ENCODE measurements around the gene SEMA3C.

SEMA3C gene

DNA sequence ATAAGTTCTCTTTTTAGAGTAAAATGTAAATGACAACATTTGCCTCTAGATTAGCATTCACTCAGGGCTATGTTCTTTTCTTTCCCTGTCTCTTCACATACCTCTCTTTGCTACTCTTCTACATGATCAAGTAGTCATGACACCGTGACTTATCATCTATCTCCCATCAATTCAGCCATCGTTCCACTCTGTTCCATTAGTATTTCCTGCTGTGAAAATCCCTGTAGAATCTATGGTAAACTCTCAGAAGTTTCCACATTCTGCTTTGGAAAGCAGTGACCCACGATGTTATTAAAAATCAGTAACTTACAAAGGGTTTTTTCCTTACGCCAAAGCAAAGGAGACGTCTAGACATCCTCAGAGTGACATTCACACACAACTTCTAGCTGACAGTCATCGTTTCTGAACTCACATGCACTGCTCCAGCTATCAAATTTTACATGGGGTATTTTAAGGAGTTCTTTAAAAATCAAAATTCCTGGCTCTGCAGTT lies 135.6 kb downstream of the SEMA3C start:
- H3K4me3 ChIP-seq (ENCODE audit: low read depth, low read length) = no peak overlapping the region
- H3K27ac ChIP-seq = no peak overlapping the region
- H3K36me3 ChIP-seq (ENCODE audit: control insufficient read depth, insufficient read depth, low read length) = no peaks in the 10 kb centered on the region
- H3K4me2 ChIP-seq (ENCODE audit: low read length) = no peak overlapping the region
- no peaks in the 10 kb centered on the region for H3K9me3 ChIP-seq (ENCODE audit: control insufficient read depth, low read length)
- no peaks in the 10 kb centered on the region for H3K79me2 ChIP-seq
- no peaks in the 10 kb centered on the region for H3K4me1 ChIP-seq
- H3K9ac ChIP-seq = no peak overlapping the region
- H3K27me3 ChIP-seq (ENCODE audit: control insufficient read depth, insufficient read depth, low read length) = no peaks in the 10 kb centered on the region
- no peak overlapping the region for H2AFZ ChIP-seq
- TF ChIP-seq, protein P1, sequence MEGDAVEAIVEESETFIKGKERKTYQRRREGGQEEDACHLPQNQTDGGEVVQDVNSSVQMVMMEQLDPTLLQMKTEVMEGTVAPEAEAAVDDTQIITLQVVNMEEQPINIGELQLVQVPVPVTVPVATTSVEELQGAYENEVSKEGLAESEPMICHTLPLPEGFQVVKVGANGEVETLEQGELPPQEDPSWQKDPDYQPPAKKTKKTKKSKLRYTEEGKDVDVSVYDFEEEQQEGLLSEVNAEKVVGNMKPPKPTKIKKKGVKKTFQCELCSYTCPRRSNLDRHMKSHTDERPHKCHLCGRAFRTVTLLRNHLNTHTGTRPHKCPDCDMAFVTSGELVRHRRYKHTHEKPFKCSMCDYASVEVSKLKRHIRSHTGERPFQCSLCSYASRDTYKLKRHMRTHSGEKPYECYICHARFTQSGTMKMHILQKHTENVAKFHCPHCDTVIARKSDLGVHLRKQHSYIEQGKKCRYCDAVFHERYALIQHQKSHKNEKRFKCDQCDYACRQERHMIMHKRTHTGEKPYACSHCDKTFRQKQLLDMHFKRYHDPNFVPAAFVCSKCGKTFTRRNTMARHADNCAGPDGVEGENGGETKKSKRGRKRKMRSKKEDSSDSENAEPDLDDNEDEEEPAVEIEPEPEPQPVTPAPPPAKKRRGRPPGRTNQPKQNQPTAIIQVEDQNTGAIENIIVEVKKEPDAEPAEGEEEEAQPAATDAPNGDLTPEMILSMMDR (IDR thresholded peaks at IDR 0.05) = no peak

- no peaks in the 10 kb centered on the region for H3K79me2 ChIP-seq
- H3K36me3 ChIP-seq (ENCODE audit: control insufficient read depth, insufficient read depth, low read length) = no peaks in the 10 kb centered on the region
- H3K27ac ChIP-seq = no peak overlapping the region
- no peaks in the 10 kb centered on the region for H3K9me3 ChIP-seq (ENCODE audit: control insufficient read depth, low read length)
- H2AFZ ChIP-seq = no peak overlapping the region
- H3K4me3 ChIP-seq (ENCODE audit: low read depth, low read length) = no peak overlapping the region
- no peak overlapping the region for H3K9ac ChIP-seq
- H3K4me2 ChIP-seq (ENCODE audit: low read length) = no peak overlapping the region
- H3K27me3 ChIP-seq (ENCODE audit: control insufficient read depth, insufficient read depth, low read length) = no peaks in the 10 kb centered on the region
- no peaks in the 10 kb centered on the region for H3K4me1 ChIP-seq
- TF ChIP-seq, protein P1 (IDR thresholded peaks at IDR 0.05) = no peak
These were observed 137.3 kb downstream of the SEMA3C start for GRCh38 chr7:80781561-80781979.

DNA sequence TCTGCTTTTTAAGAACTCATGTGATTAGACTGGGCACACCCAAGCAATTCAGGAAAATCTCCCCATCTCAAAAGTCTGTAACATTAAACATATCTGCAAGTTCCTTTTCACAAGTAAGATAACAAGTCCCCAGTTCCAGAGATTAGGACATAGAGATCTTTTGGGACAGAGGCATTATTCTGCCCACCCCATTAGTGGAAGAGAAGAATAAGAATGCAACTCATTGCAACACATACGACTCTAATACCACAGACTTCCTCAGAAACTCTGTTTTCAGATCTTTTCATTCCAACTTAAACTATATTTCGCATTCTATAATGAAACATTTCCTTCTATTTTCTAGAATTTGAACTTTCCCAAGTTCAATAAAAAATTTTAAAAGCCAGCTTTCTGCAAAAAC lies 137.7 kb downstream of the SEMA3C start:
- TF ChIP-seq, protein P1 (IDR thresholded peaks at IDR 0.05) = no peak

GRCh38 chr7:80779456-80779855 lies 139.4 kb downstream of the SEMA3C start:
- no peaks in the 10 kb centered on the region for H3K9me3 ChIP-seq (ENCODE audit: control insufficient read depth, low read length)
- H3K27me3 ChIP-seq (ENCODE audit: control insufficient read depth, insufficient read depth, low read length) = no peaks in the 10 kb centered on the region
- no peak overlapping the region for H3K4me3 ChIP-seq (ENCODE audit: low read depth, low read length)
- no peak overlapping the region for H3K4me2 ChIP-seq (ENCODE audit: low read length)
- TF ChIP-seq, protein P1 (IDR thresholded peaks at IDR 0.05) = no peak
- H3K27ac ChIP-seq = no peak overlapping the region
- no peak overlapping the region for H3K9ac ChIP-seq
- no peaks in the 10 kb centered on the region for H3K36me3 ChIP-seq (ENCODE audit: control insufficient read depth, insufficient read depth, low read length)
- no peaks in the 10 kb centered on the region for H3K79me2 ChIP-seq
- no peak overlapping the region for H2AFZ ChIP-seq
- no peaks in the 10 kb centered on the region for H3K4me1 ChIP-seq

More for the DNA sequence above, 137.7 kb downstream of the SEMA3C start:
- Histone ChIP-seq H3K9me3 (ENCODE audit: control insufficient read depth, low read length) (no peaks in the 10 kb centered on the region), H3K27me3 (ENCODE audit: control insufficient read depth, insufficient read depth, low read length) (no peaks in the 10 kb centered on the region), H3K9ac (no peak overlapping the region), H3K36me3 (ENCODE audit: control insufficient read depth, insufficient read depth, low read length) (no peaks in the 10 kb centered on the region), H3K27ac (no peak overlapping the region), H3K4me3 (ENCODE audit: low read depth, low read length) (no peak overlapping the region), H3K4me1 (no peaks in the 10 kb centered on the region), H2AFZ (no peak overlapping the region), H3K4me2 (ENCODE audit: low read length) (no peak overlapping the region), H3K79me2 (no peaks in the 10 kb centered on the region)

GRCh38 chr7:80775897-80776296 lies 143.0 kb downstream of the SEMA3C start:
- H3K4me2 ChIP-seq (ENCODE audit: low read length) = no peak overlapping the region
- H3K27me3 ChIP-seq (ENCODE audit: control insufficient read depth, insufficient read depth, low read length) = no peaks in the 10 kb centered on the region
- H2AFZ ChIP-seq = no peak overlapping the region
- TF ChIP-seq, protein P1 (IDR thresholded peaks at IDR 0.05) = no peak
- H3K36me3 ChIP-seq (ENCODE audit: control insufficient read depth, insufficient read depth, low read length) = no peaks in the 10 kb centered on the region
- H3K9ac ChIP-seq = no peak overlapping the region
- H3K27ac ChIP-seq = no peak overlapping the region
- no peak overlapping the region for H3K4me3 ChIP-seq (ENCODE audit: low read depth, low read length)
- no peaks in the 10 kb centered on the region for H3K4me1 ChIP-seq
- H3K79me2 ChIP-seq = no peaks in the 10 kb centered on the region
- H3K9me3 ChIP-seq (ENCODE audit: control insufficient read depth, low read length) = no peaks in the 10 kb centered on the region

Data from parathyroid adenoma (tissue), 2 donors.